Measurements from ENCODE around the gene CNRIP1. TPM values are rescaled to one million over a fixed set of nuclear protein-coding genes. Genes with fewer than 3 reads are reported as not detected.

CNRIP1 gene
- total RNA-seq, 1 experiment from 2014 or later, result 0.84 TPM

DNA sequence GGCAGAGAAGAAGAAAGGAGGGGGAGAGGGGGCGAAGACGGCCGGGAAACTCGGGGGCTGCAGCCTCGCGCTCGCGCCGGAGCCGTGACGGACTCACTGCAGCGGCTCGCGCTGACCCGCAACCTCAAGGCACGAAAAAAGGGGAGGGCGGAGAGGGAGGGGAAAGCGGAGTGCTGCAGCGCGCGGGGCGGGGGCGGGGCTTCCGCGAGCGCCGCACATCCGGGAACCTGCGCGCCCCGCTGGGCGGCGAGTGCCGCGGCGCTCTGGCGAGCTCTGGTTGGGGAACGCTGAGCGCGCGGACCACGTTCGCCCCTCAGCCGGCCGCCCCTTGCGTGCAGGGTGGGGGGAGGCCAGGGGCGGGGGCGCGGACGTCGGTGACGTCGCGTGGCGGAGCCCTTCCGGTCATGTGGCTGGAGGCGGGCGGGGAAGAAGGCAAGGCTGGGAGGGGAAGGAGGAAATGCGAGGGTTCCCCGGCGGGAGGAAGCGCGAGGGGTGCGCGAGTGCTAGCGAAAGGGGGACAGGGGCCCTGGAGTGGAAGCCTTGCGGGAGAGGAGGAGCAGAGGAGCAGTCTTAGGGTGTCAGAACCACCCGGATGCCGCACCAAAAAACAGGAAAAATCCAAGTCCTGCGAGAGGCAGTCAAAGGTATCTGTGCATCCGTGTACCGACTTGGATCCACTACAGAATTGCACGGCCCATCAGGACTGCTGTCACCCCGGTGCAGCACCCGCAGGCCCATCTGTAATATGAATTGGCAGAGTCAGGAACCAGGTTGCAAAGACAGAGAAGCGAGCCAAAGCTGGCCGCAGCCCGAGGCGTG is 67.1 kb downstream of the CNRIP1 start, which contains the start of gene PPP3R1:
Gene PPP3R1, minus strand, starts transcription at position 133 of the 819 bp plus-strand sequence. CDS start 405 bp downstream, outside the sequence.
- DNase-seq (ENCODE audit: unreplicated experiment), result peak; percentile 94
- TSS peak; percentile 84 for BruUV-seq (replicated peaks)
- TF ChIP-seq, protein P1, sequence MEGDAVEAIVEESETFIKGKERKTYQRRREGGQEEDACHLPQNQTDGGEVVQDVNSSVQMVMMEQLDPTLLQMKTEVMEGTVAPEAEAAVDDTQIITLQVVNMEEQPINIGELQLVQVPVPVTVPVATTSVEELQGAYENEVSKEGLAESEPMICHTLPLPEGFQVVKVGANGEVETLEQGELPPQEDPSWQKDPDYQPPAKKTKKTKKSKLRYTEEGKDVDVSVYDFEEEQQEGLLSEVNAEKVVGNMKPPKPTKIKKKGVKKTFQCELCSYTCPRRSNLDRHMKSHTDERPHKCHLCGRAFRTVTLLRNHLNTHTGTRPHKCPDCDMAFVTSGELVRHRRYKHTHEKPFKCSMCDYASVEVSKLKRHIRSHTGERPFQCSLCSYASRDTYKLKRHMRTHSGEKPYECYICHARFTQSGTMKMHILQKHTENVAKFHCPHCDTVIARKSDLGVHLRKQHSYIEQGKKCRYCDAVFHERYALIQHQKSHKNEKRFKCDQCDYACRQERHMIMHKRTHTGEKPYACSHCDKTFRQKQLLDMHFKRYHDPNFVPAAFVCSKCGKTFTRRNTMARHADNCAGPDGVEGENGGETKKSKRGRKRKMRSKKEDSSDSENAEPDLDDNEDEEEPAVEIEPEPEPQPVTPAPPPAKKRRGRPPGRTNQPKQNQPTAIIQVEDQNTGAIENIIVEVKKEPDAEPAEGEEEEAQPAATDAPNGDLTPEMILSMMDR (IDR thresholded peaks at IDR 0.05; ENCODE audit: unreplicated experiment), result no peak
- Mint-ChIP-seq H3K4me3 (ENCODE audit: unreplicated experiment) (peak within 1 kb of the TSS; percentile 99), H3K36me3 (ENCODE audit: insufficient read depth, unreplicated experiment) (peaks cover 5% of the 10 kb centered on the region), H3K27me3 (ENCODE audit: insufficient read depth, unreplicated experiment) (no peaks in the 10 kb centered on the region), H3K9me3 (ENCODE audit: unreplicated experiment) (no peaks in the 10 kb centered on the region), H3K27ac (ENCODE audit: low read depth, unreplicated experiment) (peak within 1 kb of the TSS; percentile 96), H3K4me1 (ENCODE audit: insufficient read depth, unreplicated experiment) (peaks cover 18% of the 10 kb centered on the region)
- intact Hi-C loops (cut with micrococcal nuclease), result loop anchor here (5.0 to 10.0 kb wide), 4 partner anchors 35 to 688 kb away; partner anchors contain the start of gene PNO1
- POLR2A ChIA-PET, result interaction anchor here (0.6 to 10.3 kb wide), 37 partner anchors 9 to 1705 kb away, joined by 3 to 308 read pairs (median 4); partner anchors contain the start of genes AAK1, APLF, C1D and CNRIP1
- CTCF ChIA-PET, result interaction anchor here (0.9 to 2.8 kb wide), 3 partner anchors 31 to 40 kb away, joined by 4 to 30 read pairs (median 5); no protein-coding TSS in a partner anchor

DNA sequence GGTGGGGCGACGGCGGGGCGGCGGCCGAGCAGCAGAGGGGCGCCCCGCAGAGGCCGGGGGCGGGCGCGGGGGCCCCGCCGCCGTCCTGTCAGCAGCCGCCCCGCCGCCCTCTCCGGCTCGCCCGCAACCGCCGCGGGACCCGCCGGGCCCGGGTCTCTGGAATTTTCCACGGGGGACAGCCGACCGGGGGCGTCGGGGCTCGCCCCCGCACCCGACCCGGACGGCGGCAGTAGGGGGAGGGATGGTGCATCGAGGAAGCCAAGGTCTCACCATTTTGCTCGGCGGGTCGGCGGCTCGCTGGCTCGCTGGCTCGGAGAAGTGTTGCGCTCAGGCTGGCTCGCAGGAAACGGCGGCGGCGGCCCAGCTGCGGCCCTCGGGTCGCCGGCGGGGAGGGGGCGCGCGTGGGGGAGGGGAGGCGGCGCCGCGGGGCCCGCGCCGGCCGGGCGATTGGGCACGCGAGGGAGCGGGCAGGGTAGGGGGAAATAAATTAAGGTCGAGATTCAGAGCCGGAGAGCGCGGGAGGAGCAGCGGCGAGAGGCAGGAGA is 67.8 kb downstream of the CNRIP1 start:
- H3K27me3 Mint-ChIP-seq (ENCODE audit: insufficient read depth, unreplicated experiment), result no peaks in the 10 kb centered on the region
- ChIA-PET CTCF (interaction anchor here (0.7 to 1.1 kb wide), 2 partner anchors 40 to 63 kb away, joined by 3 to 4 read pairs; no protein-coding TSS in a partner anchor), POLR2A (interaction anchor here (0.6 to 10.3 kb wide), 23 partner anchors 8 to 1704 kb away, joined by 3 to 308 read pairs (median 5); partner anchors contain the start of gene PNO1)
- TF ChIP-seq, protein P1 (IDR thresholded peaks at IDR 0.05; ENCODE audit: unreplicated experiment), result no peak
- peaks cover 5% of the 10 kb centered on the region for H3K36me3 Mint-ChIP-seq (ENCODE audit: insufficient read depth, unreplicated experiment)
- intact Hi-C loops (cut with micrococcal nuclease), result loop anchor here (2.0 to 10.0 kb wide), 5 partner anchors 35 to 687 kb away; partner anchors contain the start of gene PNO1
- no TSS peak for BruUV-seq (replicated peaks)
- H3K27ac Mint-ChIP-seq (ENCODE audit: low read depth, unreplicated experiment), result peak overlapping the region; percentile 96
- no peaks in the 10 kb centered on the region for H3K9me3 Mint-ChIP-seq (ENCODE audit: unreplicated experiment)
- peaks cover 18% of the 10 kb centered on the region for H3K4me1 Mint-ChIP-seq (ENCODE audit: insufficient read depth, unreplicated experiment)
- H3K4me3 Mint-ChIP-seq (ENCODE audit: unreplicated experiment), result peak overlapping the region; percentile 99
- DNase-seq (ENCODE audit: unreplicated experiment), result peak; percentile 7

DNA sequence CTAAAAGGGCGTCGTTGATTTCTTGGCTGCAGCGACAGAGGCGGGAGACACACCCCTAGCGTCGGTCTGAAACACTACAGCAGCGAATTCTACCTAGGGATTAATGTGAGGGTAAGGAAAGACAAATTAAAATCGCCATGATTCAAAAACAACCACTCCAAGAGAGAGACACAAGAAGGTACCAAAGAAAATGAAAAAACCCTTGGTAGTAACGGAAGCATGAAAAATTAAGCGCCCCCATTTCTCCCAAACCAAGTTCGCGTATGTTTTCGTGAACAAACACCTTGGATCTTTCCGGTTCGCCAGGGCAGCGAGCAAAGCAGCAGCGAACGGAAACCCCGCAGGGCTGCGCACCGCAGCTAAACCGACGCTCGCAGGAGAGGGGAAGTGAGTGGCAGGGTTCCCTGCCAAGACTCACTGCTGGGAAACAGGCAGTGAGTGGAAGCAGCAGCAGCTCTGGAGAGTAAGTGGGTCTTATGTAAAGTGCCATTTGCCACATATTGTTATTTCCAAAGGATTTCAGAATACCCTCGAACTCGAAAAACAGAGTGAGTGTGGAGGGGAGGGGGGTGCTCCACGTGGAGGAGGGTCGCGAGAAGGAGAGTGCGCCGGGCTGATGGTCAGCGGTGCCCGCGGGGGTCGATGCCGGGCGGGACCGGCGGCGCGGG is 68.4 kb downstream of the CNRIP1 start:
- POLR2A ChIA-PET, result interaction anchor here (0.6 to 10.3 kb wide), 10 partner anchors 14 to 94 kb away, joined by 3 to 308 read pairs (median 8); partner anchors contain the start of gene PNO1

More for the DNA sequence above, 68.4 kb downstream of the CNRIP1 start:
- peak overlapping the region; percentile 96 for H3K27ac Mint-ChIP-seq (ENCODE audit: low read depth, unreplicated experiment)
- BruUV-seq (replicated peaks), result no TSS peak
- peaks cover 5% of the 10 kb centered on the region for H3K36me3 Mint-ChIP-seq (ENCODE audit: insufficient read depth, unreplicated experiment)
- H3K27me3 Mint-ChIP-seq (ENCODE audit: insufficient read depth, unreplicated experiment), result no peaks in the 10 kb centered on the region
- TF ChIP-seq, protein P1 (IDR thresholded peaks at IDR 0.05; ENCODE audit: unreplicated experiment), result peak; percentile 45
- H3K4me1 Mint-ChIP-seq (ENCODE audit: insufficient read depth, unreplicated experiment), result peaks cover 18% of the 10 kb centered on the region
- DNase-seq (ENCODE audit: unreplicated experiment), result peak; percentile 87
- H3K9me3 Mint-ChIP-seq (ENCODE audit: unreplicated experiment), result no peaks in the 10 kb centered on the region
- intact Hi-C loops (cut with micrococcal nuclease), result loop anchor here (2.0 to 10.0 kb wide), 5 partner anchors 36 to 687 kb away; partner anchors contain the start of gene PNO1
- peak overlapping the region; percentile 99 for H3K4me3 Mint-ChIP-seq (ENCODE audit: unreplicated experiment)
- CTCF ChIA-PET, result interaction anchor here (0.7 to 2.7 kb wide), 4 partner anchors 13 to 95 kb away, joined by 3 to 20 read pairs (median 3); no protein-coding TSS in a partner anchor
